Stimulated activated CD4-positive, alpha-beta T cell treated with anti-CD3 and anti-CD28 coated beads, Interleukin-1b, Interleukin-23, amount 100 ng/mL, for 1 hour (primary cell): Measurements from ENCODE around the gene MTA1.

Source experiments
- DNase-seq, 2 donors: peaks; one replicate each; pipeline ENCODE4 v3.0.0-alpha.2; 2020; ENCODE audit warnings: low read depth in 2 of 2

MTA1 gene

DNA sequence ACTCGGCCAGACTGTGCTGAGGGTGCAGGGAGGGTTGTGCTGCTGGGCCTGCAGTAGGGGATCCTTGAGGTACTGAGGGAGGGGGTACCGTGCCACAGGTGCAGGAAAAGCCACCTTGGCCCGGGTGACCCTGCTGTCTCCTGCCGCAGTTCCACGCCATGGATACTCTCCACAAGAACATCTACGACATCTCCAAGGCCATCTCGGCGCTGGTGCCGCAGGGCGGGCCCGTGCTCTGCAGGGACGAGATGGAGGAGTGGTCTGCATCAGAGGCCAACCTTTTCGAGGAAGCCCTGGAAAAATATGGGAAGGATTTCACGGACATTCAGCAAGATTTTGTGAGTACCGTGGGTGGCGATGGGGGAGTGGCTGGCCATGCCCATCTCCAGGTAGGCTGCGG is 41.0 kb downstream of the MTA1 start:
- no peak for DNase-seq

DNA sequence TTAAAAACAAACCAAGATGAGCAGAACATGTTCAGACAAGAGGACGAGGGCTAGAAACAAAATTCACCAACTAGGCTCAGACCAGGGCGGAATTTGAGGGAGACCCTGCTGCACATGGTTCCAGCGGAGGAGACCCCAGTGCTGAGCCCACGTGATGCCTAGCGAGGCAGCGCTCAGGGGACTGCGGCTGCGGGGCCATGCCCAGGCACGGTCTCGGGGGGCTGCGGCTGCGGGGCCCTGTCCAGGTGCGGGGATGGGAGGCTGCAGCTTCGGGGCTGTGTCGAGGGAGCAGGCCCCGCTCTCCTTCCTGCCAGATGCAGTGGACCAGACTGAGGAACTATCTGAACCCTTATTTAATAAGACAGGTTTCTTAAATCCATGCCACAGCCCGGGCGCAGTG is 42.3 kb downstream of the MTA1 start:
- DNase-seq = no peak

GRCh38 chr14:105464501-105464900 is 44.9 kb downstream of the MTA1 start:
- DNase-seq = no peak

DNA sequence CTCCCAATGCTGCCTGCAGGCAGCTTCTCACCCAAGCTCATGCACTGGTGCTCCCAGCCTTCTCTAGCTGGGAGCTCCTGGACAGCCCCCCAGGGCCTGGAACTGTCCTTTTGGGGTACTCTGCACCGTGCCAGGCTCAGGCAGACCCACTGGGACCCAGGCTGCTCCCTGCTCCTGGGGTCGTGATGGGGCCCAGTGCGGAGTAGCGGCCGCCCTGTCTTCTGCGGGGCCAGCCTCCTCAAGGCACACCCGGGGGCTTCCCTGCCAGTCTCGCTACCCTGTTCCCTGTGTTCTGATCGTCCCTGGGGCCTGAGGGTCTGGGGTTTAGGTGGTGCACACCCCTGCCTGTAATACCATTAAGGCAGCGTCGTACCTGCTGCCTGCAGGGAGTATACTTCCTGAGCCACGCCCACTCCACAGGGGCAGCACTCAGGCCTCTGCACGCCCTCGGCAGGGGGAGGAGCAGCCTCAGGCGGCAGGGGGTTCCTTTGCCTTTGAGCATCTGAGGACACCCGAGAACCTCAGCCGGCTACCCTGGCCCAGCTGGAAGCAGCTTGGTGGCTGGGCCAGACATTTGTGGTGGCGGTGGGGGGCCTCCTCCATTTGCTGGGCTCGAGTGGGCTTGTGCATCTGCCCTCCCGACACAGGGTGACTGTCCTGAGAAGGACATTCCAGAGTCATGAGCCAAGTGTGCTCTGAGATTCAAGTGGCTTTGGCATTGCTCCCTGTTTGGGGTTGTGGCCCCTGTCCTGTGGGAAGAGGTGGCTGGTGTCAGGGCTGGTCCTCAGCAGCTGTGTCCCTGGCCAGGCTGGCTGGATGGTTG is 45.8 kb downstream of the MTA1 start:
- no peak for DNase-seq

GRCh38 chr14:105466531-105467248 is 47.1 kb downstream of the MTA1 start:
- DNase-seq = no peak

- DNase-seq = no peak
Measured at GRCh38 chr14:105467249-105467941, 47.8 kb downstream of the MTA1 start.

DNA sequence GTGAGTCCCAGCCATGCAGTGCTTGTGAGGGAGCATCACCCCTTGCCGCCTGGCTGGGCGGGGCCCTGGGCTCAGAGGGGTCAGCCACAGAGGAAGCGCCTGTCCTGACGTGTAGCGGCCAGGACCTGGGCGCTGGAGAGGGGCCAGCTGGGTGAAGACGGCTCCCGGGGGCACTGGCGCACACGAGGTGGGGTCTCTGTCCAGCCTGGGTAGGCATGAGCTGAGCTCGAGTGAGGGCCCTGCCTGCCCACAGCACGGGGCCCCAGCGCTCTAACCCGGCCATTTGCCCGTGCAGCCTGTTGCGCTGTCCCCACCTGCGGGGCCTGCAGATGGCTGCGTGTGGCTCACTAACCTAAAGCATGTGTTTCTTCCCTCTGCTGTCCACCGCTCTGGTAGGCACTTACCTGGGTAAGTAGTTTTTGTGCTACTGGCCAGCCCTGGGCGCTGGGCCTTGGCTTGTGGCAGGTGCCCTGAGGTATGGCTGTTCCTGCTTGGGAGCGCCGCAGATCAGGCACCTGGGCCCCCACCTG is 48.4 kb downstream of the MTA1 start:
- DNase-seq = no peak

GRCh38 chr14:105468621-105469241 is 49.1 kb downstream of the MTA1 start:
- DNase-seq = no peak

DNA sequence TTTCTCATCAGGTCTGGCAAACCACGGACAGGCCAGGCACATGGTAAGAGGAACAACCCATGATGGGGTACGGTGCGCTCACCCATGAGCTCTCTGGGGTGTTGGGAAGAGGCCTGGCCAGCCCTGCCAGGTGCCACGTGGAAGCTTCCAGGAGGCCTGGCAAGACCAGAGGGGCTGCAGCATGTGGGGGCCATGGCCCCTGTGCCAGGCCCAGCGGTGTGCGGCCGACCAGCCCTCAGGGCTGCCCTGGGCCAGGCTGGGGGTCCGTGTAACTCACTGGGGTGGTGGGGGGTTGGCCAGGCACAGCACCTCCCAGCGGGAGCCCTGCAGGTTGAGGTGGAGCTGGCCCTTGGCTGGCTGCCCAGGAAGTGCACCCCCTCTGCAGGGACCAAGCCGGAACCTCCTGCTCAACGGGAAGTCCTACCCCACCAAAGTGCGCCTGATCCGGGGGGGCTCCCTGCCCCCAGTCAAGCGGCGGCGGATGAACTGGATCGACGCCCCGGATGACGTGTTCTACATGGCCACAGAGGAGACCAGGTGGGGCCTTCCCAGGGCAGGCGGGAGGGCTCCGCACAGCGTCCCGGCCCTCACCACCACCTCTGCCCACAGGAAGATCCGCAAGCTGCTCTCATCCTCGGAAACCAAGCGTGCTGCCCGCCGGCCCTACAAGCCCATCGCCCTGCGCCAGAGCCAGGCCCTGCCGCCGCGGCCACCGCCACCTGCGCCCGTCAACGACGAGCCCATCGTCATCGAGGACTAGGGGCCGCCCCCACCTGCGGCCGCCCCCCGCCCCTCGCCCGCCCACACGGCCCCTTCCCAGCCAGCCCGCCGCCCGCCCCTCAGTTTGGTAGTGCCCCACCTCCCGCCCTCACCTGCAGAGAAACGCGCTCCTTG is 50.1 kb downstream of the MTA1 start:
- no peak for DNase-seq

- DNase-seq = no peak
Measured at GRCh38 chr14:105470350-105471296, 51.0 kb downstream of the MTA1 start.

- no peak for DNase-seq
Measured at GRCh38 chr14:105471297-105471821, 51.7 kb downstream of the MTA1 start.

GRCh38 chr14:105471823-105472485 is 52.3 kb downstream of the MTA1 start:
- no peak for DNase-seq

DNA sequence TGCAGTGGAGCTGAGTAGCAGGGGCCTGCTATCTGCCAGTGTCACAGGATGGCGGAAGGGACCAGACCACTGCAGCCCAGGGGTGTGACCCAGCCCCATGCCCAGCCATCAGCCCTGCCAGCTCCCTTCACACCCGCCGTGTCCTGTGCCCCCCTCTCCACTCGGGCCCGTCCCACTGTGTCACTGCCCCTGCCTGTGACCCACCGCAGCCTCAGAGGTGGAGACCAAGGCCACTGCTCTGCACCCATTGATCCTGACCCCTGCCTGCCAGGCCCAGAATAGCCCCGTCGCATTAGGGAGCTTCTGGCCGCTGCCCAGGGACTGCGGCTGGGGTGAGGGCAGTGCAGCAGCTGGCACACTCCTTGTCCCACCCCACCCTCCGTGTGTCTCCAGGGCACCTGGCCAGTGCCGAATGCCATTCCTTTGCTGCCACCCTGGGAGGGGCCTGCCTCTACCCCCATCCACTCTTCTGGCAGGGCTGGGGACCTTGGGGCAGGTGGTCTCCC is 52.9 kb downstream of the MTA1 start:
- DNase-seq = no peak

DNA sequence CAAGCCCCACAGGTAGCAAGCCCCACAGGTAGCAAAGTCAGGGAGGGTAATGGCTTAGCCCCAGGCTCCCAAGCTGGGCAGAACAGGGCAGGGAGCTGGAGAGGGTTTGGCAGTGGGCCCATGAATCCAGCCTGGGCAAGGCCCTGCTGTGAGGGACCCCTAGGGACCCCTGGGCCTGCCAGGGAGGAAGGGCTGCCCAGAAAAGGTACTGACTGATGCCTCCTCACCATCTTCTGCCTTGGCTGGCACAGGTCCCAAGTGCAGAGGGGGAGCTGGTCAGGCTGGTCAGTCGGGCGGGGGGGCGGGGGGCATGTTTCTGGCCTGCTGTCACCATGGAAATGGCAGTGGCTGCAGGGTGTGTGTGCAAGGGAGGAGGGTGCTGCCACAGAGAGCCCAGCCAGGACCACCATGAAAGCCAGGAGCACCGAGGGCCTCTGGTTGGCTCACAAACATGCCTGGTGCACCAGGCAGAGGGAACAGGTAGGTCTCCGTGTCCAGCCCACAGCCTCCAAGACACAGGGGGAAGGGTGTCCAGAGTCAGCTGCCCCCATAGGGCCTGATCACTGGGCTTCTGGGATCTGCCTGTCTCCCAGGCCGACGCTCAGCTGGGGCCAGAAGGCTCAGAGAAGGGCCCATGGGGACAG is 53.5 kb downstream of the MTA1 start:
- DNase-seq = no peak

- peak in 1 of 2 donors; percentile 49 for DNase-seq
Measured at GRCh38 chr14:105473677-105474482, 54.3 kb downstream of the MTA1 start.

DNA sequence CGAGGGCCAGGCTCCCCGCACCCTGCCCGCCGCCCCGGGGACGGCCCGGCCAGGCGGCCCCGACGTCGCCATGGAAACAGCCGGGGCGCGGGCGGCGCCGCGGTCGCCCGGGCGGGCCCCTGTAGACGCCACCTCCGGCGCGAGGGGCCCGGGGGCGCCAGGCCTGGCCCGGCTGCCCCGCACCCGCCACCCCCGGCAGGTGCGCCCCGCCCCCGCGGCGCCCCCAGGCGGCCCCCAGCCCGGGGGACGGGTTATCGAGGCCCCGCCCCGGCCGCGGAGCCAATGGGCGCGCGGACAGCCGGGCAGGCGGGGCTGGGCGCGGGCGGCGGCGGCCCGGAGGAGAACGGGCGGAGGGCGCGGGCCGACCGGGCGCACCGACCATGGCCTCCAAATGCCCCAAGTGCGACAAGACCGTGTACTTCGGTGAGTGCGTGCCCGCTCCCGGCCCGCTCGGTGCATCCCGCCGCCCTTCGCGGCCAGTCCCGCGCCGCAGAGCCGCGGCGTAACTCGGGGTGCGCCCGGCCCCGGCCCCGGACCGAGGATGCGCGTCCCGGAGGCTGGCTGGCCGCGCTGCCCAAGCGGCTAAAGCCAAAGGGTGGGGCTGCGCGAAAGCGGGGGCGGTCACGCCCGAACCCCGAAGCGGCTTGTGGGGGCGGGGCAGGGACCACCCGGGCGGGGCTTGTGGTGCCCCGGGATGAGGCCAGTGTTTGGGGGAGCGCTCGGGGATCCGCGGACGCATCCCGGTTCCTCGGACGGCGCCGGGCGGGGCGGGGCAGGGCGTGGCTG is 55.0 kb downstream of the MTA1 start, which contains the start of gene CRIP2:
CRIP2 (plus strand) TSS at position 339 of the 786 bp plus-strand sequence; CDS start at position 381, 42 bp downstream.
- no peak for DNase-seq
